ENCODE data around the gene CDK3.
"Not testable (repeated sequence)": the region's sequence is repeated elsewhere in the genome, so short reads cannot be mapped to it uniquely, and the experiment has no call there.

Gene CDK3

GRCh38 chr17:76000755-76001521, at the start of gene CDK3:
Gene CDK3 (plus strand): TSS chr17:76000855. CDS start chr17:76001426, 571 bp downstream.
- no peak for DNase-seq

- DNase-seq = peak; percentile 92
Observed at GRCh38 chr17:75950855-75951554, 49.6 kb upstream of the CDK3 start.

GRCh38 chr17:75959051-75959838, 41.4 kb upstream of the CDK3 start:
- DNase-seq = peak; percentile 36

GRCh38 chr17:75959839-75960511, 40.7 kb upstream of the CDK3 start:
- DNase-seq = no peak

- no peak for DNase-seq
Observed at GRCh38 chr17:75965468-75965867, 35.2 kb upstream of the CDK3 start.

GRCh38 chr17:75969044-75969443, 31.6 kb upstream of the CDK3 start:
- not testable (repeated sequence) for DNase-seq

- DNase-seq = peak; percentile 86
Observed at GRCh38 chr17:75970011-75970523, 30.6 kb upstream of the CDK3 start.

- DNase-seq = peak; percentile 75
Observed at GRCh38 chr17:75970626-75971025, 30.0 kb upstream of the CDK3 start.

- DNase-seq = not testable (repeated sequence)
Observed at GRCh38 chr17:75975187-75975586, 25.5 kb upstream of the CDK3 start.

GRCh38 chr17:75975757-75976174, 24.9 kb upstream of the CDK3 start:
- DNase-seq = no peak

GRCh38 chr17:75976175-75976848, 24.3 kb upstream of the CDK3 start:
- peak; percentile 82 for DNase-seq

- DNase-seq = peak; percentile 99
Observed at GRCh38 chr17:75978938-75979704, 21.5 kb upstream of the CDK3 start, which contains the start of the genes ACOX1 and TEN1. Gene ACOX1 (minus strand): TSS chr17:75979166. CDS start chr17:75979073, 93 bp downstream. Gene TEN1 (plus strand): TSS chr17:75979240. CDS start chr17:75986193, 6,953 bp downstream.

GRCh38 chr17:75979705-75980187, 20.9 kb upstream of the CDK3 start:
- DNase-seq = no peak

- DNase-seq = no peak
Observed at GRCh38 chr17:75980188-75981018, 20.3 kb upstream of the CDK3 start.

- DNase-seq = no peak
Observed at GRCh38 chr17:75981019-75981615, 19.5 kb upstream of the CDK3 start.

- DNase-seq = peak; percentile 81
Observed at GRCh38 chr17:75983501-75984181, 17.0 kb upstream of the CDK3 start.

GRCh38 chr17:75985986-75986385, 14.7 kb upstream of the CDK3 start:
- no peak for DNase-seq

GRCh38 chr17:75987041-75987440, 13.6 kb upstream of the CDK3 start:
- no peak for DNase-seq

- no peak for DNase-seq
Observed at GRCh38 chr17:75991396-75991795, 9.3 kb upstream of the CDK3 start.

Measured in OCI-M1 (cell line).